Activated naive CD4-positive, alpha-beta T cell treated with anti-CD3 and anti-CD28 coated beads, Interleukin-2, amount 50 U/mL, for 16 hours (primary cell): ENCODE results near the gene LRRN4CL.
A peak's percentile ranks its signal among the peaks of the same experiment; 100 is the strongest.
"Not testable (repeated sequence)": the region's sequence is repeated elsewhere in the genome, so short reads cannot be mapped to it uniquely, and the experiment has no call there.

Experiments
- DNase-seq: peaks from one replicate; pipeline ENCODE4 v3.0.0-alpha.2; 2020

The LRRN4CL gene

GRCh38 chr11:62709247-62710000 is 20.1 kb upstream of the LRRN4CL start:
- peak; percentile 96 for DNase-seq

GRCh38 chr11:62708793-62709192 is 19.5 kb upstream of the LRRN4CL start:
- peak; percentile 46 for DNase-seq

GRCh38 chr11:62708392-62708791 is 19.1 kb upstream of the LRRN4CL start:
- DNase-seq, result no peak

DNA sequence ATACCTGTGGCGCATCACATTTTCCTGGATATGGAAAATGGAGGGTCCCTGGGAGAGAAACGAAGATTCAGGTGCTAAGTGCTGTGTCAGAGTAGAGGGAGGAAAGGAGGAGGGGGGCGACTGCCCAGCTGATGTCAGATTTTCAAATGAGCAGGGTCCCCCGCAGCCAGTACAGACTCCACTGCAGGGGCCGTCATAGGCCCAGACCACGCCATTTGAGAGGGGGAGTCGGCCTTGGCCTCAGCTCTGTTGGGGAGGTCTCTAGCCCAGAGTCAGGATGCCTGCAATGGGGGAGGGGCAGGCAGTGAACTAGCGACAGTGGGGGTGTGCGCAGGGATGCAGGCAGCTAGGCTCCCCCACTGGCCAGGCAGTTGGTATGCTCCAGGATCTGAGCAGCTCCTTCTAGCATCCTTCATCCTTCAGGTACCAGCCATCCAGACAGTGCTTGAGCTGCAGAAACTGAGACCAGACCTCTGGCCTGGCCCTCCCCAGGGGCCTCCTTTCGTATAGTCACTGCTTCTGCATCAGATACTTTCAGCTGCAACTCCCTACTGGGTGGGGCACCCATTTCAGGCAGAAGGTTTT is 18.0 kb upstream of the LRRN4CL start, which contains the start of the genes BSCL2 and GNG3:
Gene BSCL2, minus strand, starts transcription at position 148 of the 585 bp plus-strand sequence. CDS start 229 bp downstream, outside the sequence.
Gene GNG3, plus strand, starts transcription at position 400 of the 585 bp plus-strand sequence. CDS start 620 bp downstream, outside the sequence.
- no peak for DNase-seq

GRCh38 chr11:62706850-62707247 is 17.5 kb upstream of the LRRN4CL start:
- DNase-seq, result no peak

DNA sequence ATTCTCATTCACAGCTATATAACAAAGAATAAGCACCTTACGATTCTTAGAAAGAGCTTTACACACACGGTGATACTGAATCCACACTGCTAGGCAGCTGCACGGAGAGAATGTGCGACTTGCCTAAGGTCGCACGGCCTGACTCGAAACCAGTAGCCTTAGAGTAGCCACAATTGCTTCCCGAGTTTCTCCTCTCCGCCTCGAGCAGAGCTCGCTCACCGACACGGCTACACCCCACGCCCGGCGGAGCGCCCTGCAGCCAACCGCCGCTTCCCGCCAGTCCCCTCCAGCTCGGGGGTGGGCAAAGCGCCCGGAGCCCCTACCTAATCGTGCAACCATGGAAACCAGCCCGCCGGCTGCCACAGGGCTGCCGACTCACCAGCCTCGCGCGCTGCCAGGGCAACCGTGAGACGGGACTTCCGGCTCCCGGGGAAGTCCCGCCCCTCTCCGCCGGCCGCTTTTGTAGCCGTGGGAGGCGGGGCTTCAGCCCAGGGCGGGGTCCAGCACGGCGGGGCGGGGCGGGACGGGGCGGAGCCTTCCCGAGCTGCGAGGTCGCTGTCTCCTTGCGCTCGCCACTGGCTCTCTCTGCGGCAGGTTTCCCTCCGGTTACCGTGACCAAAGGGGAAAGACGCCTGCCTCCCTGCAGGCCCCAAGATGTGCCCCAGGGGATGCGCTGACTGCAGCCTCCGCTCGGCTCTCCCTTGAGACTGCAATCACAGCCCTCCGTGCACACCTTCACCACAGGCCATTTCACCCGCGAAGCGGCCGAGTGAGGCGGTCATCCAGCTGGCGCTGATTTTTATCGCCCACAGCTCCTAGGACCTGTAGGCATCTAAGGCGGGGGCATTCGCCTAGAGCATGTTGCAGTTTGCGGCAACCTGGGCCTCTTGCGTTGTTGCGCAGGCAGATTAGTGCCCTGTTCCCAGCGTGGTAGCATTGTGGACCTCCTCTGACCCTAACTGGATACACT is 16.8 kb upstream of the LRRN4CL start:
- DNase-seq, result peak; percentile 92

DNA sequence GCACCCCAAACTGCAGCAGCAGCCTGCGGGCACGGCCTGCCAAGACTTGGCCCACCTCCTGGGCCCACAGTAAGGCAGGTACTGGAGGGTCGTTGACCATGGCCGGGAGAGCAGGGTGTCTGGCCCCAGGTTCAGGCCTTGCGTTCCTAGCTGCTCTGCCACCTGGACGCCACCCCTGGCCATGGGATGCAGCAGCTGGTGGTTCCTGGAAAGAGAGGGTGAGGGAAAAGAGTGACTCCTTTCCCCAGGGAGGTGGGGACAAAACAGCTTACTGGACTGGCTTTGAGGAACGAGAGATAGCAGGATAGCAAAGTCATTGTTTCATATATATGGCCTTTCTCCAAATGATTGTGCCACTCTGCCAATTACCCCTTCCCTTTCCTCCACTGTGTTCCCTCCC is 16.1 kb upstream of the LRRN4CL start:
- no peak for DNase-seq

DNA sequence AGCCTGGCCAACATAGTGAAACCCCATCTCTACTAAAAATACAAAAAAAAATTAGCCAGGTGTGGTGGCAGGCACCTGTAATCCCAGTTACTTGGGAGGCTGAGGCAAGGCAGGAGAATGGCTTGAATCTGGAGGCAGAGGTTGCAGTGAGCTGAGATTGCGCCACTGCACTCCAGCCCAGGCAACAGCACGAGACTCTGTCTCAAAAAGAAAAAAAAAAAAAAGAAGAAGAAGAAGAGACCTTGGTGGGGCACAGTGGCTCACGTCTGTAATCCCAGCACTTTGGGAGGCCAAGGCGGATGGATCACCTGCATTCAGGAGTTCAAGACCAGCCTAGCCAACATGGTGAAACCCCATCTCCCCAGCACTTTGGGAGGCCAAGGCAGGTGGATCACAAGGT is 14.6 kb upstream of the LRRN4CL start:
- DNase-seq, result not testable (repeated sequence)

- DNase-seq, result no peak
Measured at GRCh38 chr11:62702246-62702645, 12.9 kb upstream of the LRRN4CL start.

- peak; percentile 77 for DNase-seq
Measured at GRCh38 chr11:62694455-62695167, 5.3 kb upstream of the LRRN4CL start.

GRCh38 chr11:62693624-62694023 is 4.3 kb upstream of the LRRN4CL start:
- DNase-seq, result not testable (repeated sequence)

GRCh38 chr11:62688491-62688890 is 839 bp downstream of the LRRN4CL start:
- no peak for DNase-seq

DNA sequence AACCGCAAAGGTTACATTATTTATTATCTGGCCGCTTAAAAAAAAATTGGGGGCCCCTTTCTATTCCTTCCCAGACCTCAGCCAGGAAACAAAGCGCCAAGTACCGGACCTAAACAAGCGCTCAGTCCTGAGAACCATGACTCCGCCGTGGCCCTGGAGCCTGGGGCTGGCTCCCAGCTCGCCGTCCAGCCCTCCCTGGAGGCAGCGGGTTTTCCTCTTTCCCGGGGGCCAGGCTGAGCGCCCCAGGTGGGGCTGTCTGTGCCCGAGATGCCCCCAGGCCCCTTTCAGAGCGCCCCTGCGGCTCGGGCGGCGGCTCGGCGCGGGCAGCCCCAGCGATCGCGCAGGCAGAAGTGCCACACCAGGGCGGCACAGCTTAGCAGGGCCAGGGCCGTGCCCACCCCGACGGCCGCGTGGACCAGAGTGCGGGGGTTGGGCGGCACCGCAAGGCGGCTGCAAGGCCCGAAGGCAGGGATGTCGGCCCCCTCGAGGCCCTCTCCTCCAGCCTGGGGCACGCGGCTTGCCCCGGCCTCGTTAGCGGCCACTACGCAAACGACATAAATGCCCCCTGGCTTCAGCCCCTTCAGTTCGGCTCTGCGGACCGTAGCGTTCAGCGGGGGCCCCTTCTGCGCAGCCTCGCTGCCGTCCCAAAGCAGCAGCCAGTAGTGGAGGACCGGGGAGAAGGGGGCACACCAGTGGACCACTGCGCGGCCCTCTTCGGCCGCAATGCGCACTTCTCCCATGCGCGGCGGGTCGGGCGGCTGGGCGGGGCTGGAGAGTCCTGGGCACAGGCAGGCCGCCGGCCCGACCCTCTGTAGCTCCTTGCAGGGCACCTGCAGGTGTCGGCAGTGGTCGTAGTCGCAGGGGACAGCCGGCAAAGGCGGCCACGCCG is 1.6 kb downstream of the LRRN4CL start:
- DNase-seq, result no peak

- no peak for DNase-seq
Measured at GRCh38 chr11:62682518-62682917, 6.8 kb downstream of the LRRN4CL start.

DNA sequence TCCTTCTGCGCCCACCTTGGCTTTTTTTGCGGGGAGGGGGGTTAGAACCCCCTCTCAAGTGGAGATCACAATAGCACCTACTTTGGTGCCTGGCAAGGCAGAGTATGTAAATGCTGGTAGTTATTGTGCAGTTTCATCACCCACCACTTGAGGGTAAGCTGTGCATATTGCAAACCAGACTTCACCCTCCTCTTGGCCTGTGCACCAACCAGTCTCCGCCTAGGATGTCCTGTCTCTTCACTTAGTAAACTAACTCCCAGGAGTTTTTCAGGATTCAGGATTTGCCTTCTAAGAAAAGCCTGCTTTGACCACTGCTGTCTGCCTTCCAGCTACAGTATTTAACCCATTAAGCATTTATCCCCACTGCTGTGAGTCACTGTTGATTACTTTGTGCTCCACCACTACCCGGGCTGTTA is 8.5 kb downstream of the LRRN4CL start:
- DNase-seq, result peak; percentile 37

GRCh38 chr11:62678770-62679696 is 10.3 kb downstream of the LRRN4CL start, which contains the start of gene UBXN1:
Gene UBXN1, minus strand, starts transcription at chr11:62679073. Its CDS starts 150 bp downstream, at chr11:62678923.
- DNase-seq, result peak; percentile 87

GRCh38 chr11:62678433-62678769 is 10.9 kb downstream of the LRRN4CL start:
- DNase-seq, result no peak

- DNase-seq, result no peak
Measured at GRCh38 chr11:62677714-62678113, 11.6 kb downstream of the LRRN4CL start.

DNA sequence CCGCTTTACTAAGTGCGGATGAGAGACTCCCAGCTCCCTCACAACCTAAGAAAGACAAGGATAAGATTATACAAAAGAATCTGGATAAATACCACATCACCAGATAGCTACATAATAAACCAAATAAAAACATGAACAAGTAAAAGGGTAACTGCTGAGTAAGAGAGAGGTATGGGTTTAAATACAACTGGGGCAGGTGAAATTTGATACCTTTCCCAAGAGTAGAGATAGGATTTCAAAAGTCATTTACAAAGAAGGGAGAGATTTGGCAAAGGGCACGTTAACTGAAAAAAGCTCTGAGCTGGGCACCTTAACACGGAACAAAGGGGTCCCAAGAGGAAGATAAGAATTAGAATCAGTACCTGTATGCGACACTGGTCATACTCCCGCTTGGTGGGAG is 12.2 kb downstream of the LRRN4CL start:
- no peak for DNase-seq

- no peak for DNase-seq
Measured at GRCh38 chr11:62676698-62677097, 12.6 kb downstream of the LRRN4CL start.
